Head of caudate nucleus (tissue), 42 donors: ENCODE measurements around the gene CRBN.

Experiments used
- DNase-seq, 42 donors: peaks; one replicate each; pipeline versions ENCODE4 v3.0.0 to v3.0.0-alpha.2; 2020 to 2021; ENCODE audit warnings: mixed read lengths in 7 of 42
- intact Hi-C: fragments of 100-400 bp; cut with DNase I; formaldehyde crosslinking; loops from one replicate; pipeline ENCODE4 v1.15.0; 2022

CRBN gene

DNA sequence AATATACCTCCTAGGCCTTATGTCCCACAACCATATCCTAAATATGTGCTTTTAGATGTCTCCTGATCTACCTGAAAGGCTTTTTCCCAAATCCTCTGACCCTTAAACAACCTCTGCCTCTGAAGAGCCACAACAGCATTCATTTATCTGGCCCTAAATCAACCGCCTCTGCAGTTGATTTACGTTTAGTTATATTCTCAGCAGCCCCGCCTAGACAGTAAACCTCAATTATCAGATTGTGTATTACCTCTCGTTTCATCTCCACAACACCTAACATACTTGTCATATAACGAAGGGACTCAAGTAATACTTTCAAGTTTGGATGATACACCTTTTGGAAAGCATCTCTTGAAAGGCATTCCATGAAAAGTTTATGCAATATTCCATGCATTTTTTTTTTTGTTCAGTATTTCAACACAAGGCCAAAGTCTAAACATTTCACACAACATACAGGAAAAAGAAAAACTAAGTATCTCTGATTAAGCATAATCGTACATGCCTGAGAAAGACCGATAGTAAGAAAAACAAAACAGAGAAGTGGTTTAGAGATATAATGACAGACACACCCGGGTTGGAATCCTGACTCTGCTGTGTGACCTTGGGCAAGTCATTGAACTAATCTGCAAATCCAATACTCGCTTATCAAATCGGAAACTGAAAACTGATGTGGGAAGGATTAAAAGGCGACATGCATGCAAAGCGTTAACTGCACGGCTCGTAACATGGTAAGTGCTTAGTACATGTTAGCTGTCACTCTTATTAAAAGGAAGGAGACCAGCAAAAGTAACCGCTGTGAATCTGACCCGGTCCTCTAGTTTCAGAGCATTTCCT, 778 bp downstream of the CRBN start:
- no peak for DNase-seq
- intact Hi-C loops, result loop anchor here (5.0 kb wide), 1 partner anchor 51 kb away; the partner anchor contains the start of gene TRNT1

GRCh38 chr3:3177861-3178497, 1.5 kb downstream of the CRBN start:
- peak in 6 of 42 donors; percentile 34 to 66 (median 42) for DNase-seq
- intact Hi-C loops, result loop anchor here (5.0 kb wide), 1 partner anchor 51 kb away; the partner anchor contains the start of gene TRNT1

- no peak for DNase-seq
- intact Hi-C loops, result no loop called here
These were observed 6.9 kb downstream of the CRBN start for GRCh38 chr3:3172627-3173026.

DNA sequence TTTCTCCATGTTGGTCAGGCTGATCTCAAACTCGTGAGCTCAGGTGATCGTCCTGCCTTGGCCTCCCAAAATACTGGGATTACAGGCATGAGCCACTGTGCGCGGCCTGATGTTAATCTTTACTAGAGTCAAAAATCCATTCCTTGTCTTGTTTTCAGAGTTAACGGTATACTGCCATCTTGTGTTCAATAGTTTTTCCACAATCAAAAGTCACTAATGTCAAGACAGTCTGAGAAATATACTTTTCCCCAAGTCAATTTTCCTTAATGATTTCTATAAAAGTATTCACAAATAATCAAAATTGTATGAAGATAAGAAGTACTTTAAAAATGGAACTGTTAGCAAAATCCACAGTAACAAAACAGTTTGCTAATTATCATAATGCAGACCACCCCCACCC, 8.5 kb downstream of the CRBN start:
- no peak for DNase-seq
- intact Hi-C loops, result no loop called here

DNA sequence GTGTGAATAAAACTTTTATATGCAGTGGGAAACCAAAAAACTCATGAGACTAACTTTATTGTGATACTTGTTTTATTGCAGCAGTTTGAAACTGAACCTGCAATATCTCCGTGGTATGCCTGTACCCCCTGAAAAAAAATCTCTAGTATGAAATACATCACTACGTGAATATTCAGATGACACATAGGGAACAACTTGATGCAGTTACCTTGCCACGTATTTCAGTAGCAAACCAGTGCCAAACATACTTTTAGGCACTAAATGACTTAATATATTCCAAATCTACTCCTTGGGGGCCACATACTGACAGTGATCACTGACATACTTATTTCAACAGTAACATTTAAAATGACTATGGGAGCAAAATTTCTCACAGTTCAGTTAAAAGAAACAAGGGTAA, 13.8 kb downstream of the CRBN start:
- intact Hi-C loops, result no loop called here
- no peak for DNase-seq

GRCh38 chr3:3165241-3165640, 14.2 kb downstream of the CRBN start:
- intact Hi-C loops, result no loop called here
- DNase-seq, result no peak

DNA sequence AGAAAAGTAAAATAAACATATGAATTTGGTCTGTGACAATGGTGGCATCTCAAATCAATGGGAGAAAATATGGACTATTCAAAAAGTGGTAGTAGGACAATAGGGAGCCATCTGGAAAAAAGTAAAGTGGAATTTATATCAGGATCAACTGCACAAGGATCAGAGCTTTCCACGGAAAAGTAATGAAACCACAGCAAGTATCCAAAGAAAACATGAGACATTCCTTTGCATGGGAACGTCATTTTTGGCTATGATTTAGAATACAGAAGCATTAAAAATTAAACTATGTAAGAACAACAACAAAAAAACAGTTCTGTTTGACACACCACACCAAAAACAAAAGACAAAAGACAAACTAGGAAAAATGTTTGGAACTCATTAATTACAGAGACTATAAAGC, 18.7 kb downstream of the CRBN start:
- intact Hi-C loops, result no loop called here
- DNase-seq, result no peak

DNA sequence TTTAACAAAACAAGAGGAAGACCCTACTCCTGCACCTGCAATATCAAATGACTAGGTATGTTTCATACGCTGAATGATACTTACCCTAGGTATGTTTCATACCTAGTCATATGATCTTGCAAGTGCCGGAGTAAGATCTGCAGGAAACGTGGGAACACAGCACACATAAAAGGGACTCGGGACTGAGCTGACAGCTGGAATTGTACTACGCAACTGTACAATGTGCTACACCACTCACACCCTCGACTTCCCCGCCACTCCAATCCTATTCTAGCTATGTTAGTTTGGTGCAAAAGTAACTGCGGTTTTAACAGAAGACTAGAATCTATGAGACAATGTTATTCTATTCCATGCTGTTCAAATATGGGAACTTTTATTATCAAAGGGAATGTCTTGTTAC, 22.0 kb downstream of the CRBN start:
- DNase-seq, result peak in 7 of 42 donors; percentile 20 to 56 (median 31)
- intact Hi-C loops, result no loop called here

DNA sequence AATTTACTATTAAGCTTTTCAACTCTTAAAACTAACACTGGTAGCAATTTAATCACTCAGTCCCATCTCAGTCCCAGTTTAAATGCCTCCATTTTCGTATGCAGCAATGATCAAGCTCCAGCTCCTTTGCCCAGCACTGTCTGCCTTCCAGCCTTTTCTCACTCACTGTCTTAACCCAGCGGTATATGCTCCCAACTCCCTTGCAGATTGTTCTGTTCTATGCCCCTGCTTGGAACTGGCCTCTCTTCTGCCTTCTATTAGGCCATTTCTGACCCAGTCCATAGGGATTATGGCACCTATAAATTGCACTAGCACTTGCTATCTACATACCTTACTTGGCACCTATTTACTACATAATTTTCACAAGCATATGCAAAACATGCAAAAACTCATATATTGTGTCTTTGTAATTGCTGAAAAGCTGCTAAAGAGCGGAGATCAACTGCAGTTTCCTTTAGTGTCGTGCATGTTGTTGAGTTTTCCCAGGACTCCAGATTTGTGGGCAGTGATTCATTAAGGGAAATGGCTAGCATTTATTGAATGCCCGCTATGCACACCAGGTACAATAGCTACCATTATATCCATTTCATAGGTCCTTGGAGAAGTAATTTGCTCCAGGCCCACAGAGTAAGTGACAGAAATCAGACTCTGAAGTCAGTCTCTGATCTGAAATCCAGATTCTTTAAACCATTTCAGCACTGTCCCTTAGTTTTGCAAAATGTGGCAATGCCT, 24.4 kb downstream of the CRBN start:
- no peak for DNase-seq
- intact Hi-C loops, result no loop called here

GRCh38 chr3:3151513-3151912, 28.0 kb downstream of the CRBN start:
- DNase-seq, result no peak
- intact Hi-C loops, result no loop called here

- DNase-seq, result no peak
- intact Hi-C loops, result no loop called here
These were observed 29.9 kb downstream of the CRBN start for GRCh38 chr3:3149560-3149959.

- no peak for DNase-seq
- intact Hi-C loops, result no loop called here
These were observed 33.7 kb downstream of the CRBN start for GRCh38 chr3:3145831-3146230.

DNA sequence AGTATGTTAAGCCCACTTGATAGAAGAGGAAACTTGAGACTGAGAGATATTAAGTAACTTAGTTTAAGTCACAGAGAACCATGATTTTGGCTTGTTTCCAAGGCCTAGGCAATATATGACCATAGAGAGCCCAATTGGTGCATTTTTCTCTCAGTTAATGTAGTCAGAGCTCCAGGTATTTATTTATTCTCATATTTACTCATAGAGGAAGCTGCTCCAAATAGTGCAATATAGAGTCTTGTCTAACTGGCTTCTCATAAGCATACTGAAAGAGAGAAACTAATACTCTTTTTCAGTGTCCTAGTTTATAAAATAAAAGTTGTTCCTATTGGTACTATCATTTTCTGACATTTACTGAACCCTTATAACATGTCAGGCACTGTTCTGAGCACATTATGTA, 37.6 kb downstream of the CRBN start:
- intact Hi-C loops, result no loop called here
- no peak for DNase-seq

DNA sequence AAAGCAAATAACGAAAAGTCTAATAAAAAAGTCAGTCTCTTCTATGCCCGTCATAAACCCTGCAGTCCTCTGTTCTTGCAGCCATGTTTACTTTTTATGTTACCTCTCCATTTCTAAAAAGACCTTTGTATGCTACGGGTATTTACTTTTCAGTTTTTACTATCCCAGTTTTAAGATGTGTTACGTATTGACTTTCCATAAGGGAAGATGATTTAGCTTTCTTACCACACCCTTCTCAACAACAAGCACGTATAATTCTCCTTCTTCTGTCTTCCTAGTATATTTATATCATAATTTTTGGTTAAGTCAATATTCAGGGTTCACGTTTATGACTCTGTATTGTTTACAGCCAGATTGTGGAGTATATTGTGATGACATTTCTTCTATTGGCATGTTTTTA, 42.0 kb downstream of the CRBN start:
- DNase-seq, result no peak
- intact Hi-C loops, result no loop called here

DNA sequence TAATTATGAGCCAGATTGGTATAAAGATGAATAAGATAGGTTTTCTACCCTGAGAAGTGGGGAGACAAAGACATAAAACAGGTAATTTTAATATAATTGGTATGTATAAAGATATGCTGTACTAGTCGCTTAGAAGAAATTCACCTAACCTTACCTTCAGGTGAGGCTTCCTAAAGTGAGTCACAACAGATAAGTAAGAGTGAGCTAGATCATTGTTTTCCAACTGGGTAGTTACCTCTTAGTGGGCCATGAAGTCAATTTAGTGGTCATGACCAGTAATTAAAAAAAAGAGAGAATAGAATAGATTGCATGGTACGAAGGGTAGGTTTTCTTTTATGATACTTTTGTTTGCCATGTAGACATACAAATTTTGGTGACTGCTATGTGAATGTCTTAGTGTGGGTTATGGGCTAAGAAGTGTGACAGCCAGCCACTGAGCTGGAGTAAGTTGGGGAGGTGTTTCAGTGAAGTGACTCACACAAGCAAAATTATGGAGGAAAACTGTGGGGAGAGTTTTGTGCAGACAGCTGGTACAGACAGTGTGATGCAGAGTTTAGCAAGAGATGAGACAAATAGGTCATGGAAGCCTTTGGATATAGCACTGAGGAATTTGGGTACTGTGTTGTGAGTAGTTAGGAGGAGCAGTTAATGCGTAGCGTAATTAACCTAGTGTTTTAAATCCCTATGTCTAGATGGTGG, 44.6 kb downstream of the CRBN start:
- intact Hi-C loops, result no loop called here
- peak in 27 of 42 donors; percentile 10 to 72 (median 40) for DNase-seq

- DNase-seq, result no peak
- intact Hi-C loops, result no loop called here
These were observed 46.0 kb downstream of the CRBN start for GRCh38 chr3:3133500-3133899.

DNA sequence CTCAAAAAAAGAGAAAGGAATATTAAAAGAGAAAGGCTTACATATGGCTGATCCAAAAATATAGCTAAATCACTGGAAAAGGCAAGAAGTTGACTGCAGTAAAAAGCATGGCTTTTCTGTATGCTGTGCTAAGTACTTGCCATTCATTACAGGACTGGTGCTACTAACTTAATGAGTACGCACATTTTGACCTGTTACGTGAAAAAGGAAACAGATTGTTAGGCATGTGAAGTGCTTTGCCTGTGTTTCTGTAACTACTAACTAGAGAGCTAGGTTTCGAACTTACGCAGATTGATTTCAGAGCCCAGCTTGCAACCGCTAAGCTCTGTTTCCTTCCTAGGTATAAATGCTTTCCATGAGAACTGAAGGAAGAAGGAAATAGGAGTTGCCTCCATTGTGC, 49.9 kb downstream of the CRBN start:
- DNase-seq, result no peak
- intact Hi-C loops, result loop anchor here (5.0 kb wide), 1 partner anchor 48 kb away; the partner anchor contains the start of gene CRBN

DNA sequence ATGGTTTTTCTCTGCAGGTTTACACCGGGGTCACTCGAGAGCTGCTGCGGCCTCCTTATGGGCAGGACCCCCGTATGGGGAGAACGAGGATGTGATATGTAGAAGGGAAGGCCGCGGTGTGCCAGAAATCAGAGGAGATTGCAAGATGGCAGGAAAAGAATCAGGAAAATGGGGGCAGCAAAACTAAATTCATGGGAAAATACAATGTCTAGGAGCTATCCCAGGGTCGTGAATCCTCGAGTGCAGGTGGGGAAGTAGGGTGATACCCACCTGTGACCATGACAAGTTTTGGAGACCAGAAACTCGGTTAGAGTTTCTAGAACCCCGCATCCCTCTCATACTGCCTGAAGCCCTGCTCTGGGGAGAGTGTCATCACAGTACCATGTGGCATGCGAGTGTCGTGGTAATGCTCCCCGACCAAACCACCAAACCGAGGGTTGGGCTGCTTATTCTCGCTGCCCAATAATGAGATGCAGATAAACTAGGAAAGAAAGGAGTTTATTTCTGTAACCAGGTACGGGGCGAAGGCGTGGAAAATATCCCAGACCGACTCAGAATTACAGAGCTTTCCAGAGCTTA, 52.0 kb downstream of the CRBN start:
- intact Hi-C loops, result loop anchor here (5.0 kb wide), 1 partner anchor 50 kb away; the partner anchor contains the start of gene CRBN
- DNase-seq, result peak in 1 of 42 donors; percentile 7
